ENCODE results near the gene SPP1.
"Not testable (repeated sequence)": the region's sequence is repeated elsewhere in the genome, so short reads cannot be mapped to it uniquely, and the experiment has no call there.

Gene SPP1

GRCh38 chr4:88025868-88026661 is 50.6 kb downstream of the SPP1 start:
- H2BK12ac ChIP-seq (ENCODE audit: low read length in 2 of 2): peak overlapping the region in 1 of 2 experiments; percentile 28
- H3K18ac ChIP-seq (ENCODE audit: low read depth in 1 of 2, low read length in 2 of 2); H3K14ac ChIP-seq (ENCODE audit: low read length in 2 of 2); H3K23ac ChIP-seq (ENCODE audit: low read length in 2 of 2); H3K4me2 ChIP-seq (ENCODE audit: low read length, poor library complexity, severe bottlenecking); H4K91ac ChIP-seq (ENCODE audit: low read length); H3K4ac ChIP-seq (ENCODE audit: low read depth in 1 of 2, low read length in 2 of 2); H2AK5ac ChIP-seq (ENCODE audit: low read length, severe bottlenecking); H3K27me3 ChIP-seq (ENCODE audit: control insufficient read depth in 1 of 2, insufficient read depth in 1 of 2, low read length in 2 of 2); H2BK15ac ChIP-seq (ENCODE audit: low read depth, poor library complexity, severe bottlenecking); H2BK120ac ChIP-seq (ENCODE audit: low read depth, low read length); H3K9ac ChIP-seq (ENCODE audit: low read length); DNase-seq; H4K8ac ChIP-seq (ENCODE audit: low read length); H2BK5ac ChIP-seq (ENCODE audit: low read depth, low read length, poor library complexity, severe bottlenecking); H3K4me1 ChIP-seq (ENCODE audit: control insufficient read depth, insufficient read depth, low read depth, low read length); H3K27ac ChIP-seq (ENCODE audit: low read length, poor library complexity, severe bottlenecking); H2AFZ ChIP-seq (ENCODE audit: low read depth, low read length): not testable (repeated sequence)
- peaks cover 19% of the 10 kb centered on the region for H3K9me3 ChIP-seq (ENCODE audit: control insufficient read depth, low read length)
- WGBS: 97% methylated on average over 6 of the region's 6 CpGs
- H3K36me3 ChIP-seq (ENCODE audit: control insufficient read depth in 1 of 2, insufficient read depth in 2 of 2, low read depth in 1 of 2, low read length in 2 of 2): peaks cover 20 to 52% of the 10 kb centered on the region in 2 experiments
- peak overlapping the region in 1 of 2 experiments; percentile 8 for H3K4me3 ChIP-seq (ENCODE audit: insufficient read depth in 1 of 2, low read depth in 1 of 2, low read length in 2 of 2)
- peaks cover 32% of the 10 kb centered on the region for H3K79me1 ChIP-seq (replicated peaks; ENCODE audit: low read length, poor library complexity, severe bottlenecking)

DNA sequence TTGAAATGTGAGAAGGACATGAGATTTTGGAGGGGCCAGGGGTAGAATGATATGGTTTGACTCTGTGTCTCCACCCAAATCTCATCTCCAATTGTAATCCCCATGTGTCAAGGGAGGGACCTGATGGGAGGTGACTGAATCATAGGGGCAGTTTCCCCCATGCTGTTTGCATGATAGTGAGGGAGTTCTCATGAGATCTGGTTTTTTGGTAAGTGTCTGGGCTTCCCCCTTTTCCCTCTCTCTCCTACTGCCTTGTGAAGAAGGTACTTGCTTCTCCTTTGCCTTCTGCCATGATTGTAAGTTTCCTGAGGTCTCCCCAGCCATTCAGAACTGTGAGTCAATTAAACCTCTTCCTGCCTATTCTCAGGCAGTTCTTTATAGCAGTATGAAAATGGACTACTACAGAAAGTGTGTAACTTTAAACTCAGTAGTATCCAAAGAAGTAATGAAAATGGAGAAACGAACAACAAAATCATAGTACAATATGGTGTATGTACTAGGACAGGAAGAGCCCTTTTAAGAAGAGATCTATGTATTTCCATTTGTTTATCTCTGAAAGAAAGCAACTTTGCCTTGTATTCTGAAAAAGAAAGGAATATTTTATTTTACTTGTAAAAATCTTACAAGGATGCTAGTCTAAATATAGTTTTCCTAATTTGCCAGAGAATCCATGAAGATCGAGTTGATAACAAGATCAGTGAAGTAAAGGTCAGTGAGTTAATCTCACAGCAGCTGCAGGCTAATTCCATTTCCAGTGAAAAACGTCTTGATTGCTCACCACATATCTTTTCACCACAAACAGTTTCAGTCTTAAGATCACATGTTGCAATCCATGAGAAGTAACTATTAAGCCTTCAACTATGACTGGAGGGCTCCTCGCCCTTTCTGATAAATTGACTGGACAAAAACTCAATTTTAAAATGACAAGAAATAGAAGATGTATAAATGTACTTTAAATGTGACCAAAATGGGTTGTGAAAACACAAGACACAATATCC is 52.4 kb downstream of the SPP1 start:
- Histone ChIP-seq H3K4me2 (ENCODE audit: low read length, poor library complexity, severe bottlenecking) (no peak overlapping the region), H3K18ac (ENCODE audit: low read depth in 1 of 2, low read length in 2 of 2) (peak overlapping the region in 1 of 2 experiments; percentile 28), H2BK5ac (ENCODE audit: low read depth, low read length, poor library complexity, severe bottlenecking) (no peak overlapping the region), H4K91ac (ENCODE audit: low read length) (no peak overlapping the region), H3K27me3 (ENCODE audit: control insufficient read depth in 1 of 2, insufficient read depth in 1 of 2, low read length in 2 of 2) (no peaks in the 10 kb centered on the region), H3K27ac (ENCODE audit: low read length, poor library complexity, severe bottlenecking) (peak overlapping the region; percentile 53), H2AK5ac (ENCODE audit: low read length, severe bottlenecking) (no peak overlapping the region), H3K14ac (ENCODE audit: low read length in 2 of 2) (no peak overlapping the region), H2BK15ac (ENCODE audit: low read depth, poor library complexity, severe bottlenecking) (no peak overlapping the region), H3K4me3 (ENCODE audit: insufficient read depth in 1 of 2, low read depth in 1 of 2, low read length in 2 of 2) (peak overlapping the region in 1 of 2 experiments; percentile 33), H2BK120ac (ENCODE audit: low read depth, low read length) (no peak overlapping the region), H2BK12ac (ENCODE audit: low read length in 2 of 2) (no peak overlapping the region), H3K36me3 (ENCODE audit: control insufficient read depth in 1 of 2, insufficient read depth in 2 of 2, low read depth in 1 of 2, low read length in 2 of 2) (peaks cover 21 to 50% of the 10 kb centered on the region in 2 experiments), H3K4ac (ENCODE audit: low read depth in 1 of 2, low read length in 2 of 2) (no peak overlapping the region), H4K8ac (ENCODE audit: low read length) (no peak overlapping the region), H3K4me1 (ENCODE audit: control insufficient read depth, insufficient read depth, low read depth, low read length) (peaks cover 1% of the 10 kb centered on the region), H3K23ac (ENCODE audit: low read length in 2 of 2) (no peak overlapping the region), H2AFZ (ENCODE audit: low read depth, low read length) (no peak overlapping the region), H3K79me1 (replicated peaks; ENCODE audit: low read length, poor library complexity, severe bottlenecking) (peaks cover 33% of the 10 kb centered on the region), H3K9me3 (ENCODE audit: control insufficient read depth, low read length) (peaks cover 19% of the 10 kb centered on the region), H3K9ac (ENCODE audit: low read length) (peak overlapping the region; percentile 68)
- peak; percentile 94 for DNase-seq
- 14% methylated on average over 2 of the region's 4 CpGs for WGBS

DNA sequence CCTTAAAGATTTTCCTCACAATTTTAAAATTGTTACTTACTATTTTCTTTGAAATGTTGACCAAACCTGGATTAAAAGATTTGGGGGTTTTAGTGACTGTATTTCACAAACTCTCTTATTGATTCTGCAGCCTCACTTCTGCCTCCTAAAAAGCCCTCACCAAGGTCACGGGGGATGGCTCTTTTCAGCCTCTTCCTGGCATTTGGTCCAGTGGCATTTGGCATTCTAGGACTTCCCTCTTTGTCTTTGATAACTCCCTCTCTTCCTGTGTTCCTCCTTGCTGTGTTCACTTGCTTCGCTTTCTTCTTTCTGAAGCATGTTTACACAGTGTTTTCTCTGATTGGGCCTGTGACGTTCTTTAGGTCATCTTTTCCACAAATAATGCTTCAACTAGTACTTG is 53.4 kb downstream of the SPP1 start:
- Histone ChIP-seq H3K18ac (ENCODE audit: low read depth in 1 of 2, low read length in 2 of 2) (peak overlapping the region; percentile 58 to 78), H3K27ac (ENCODE audit: low read length, poor library complexity, severe bottlenecking) (no peak overlapping the region), H3K4me1 (ENCODE audit: control insufficient read depth, insufficient read depth, low read depth, low read length) (no peaks in the 10 kb centered on the region), H4K8ac (ENCODE audit: low read length) (no peak overlapping the region), H3K14ac (ENCODE audit: low read length in 2 of 2) (no peak overlapping the region), H3K4me2 (ENCODE audit: low read length, poor library complexity, severe bottlenecking) (no peak overlapping the region), H3K9ac (ENCODE audit: low read length) (no peak overlapping the region), H2BK15ac (ENCODE audit: low read depth, poor library complexity, severe bottlenecking) (no peak overlapping the region), H3K23ac (ENCODE audit: low read length in 2 of 2) (no peak overlapping the region), H2BK5ac (ENCODE audit: low read depth, low read length, poor library complexity, severe bottlenecking) (no peak overlapping the region), H4K91ac (ENCODE audit: low read length) (peak overlapping the region; percentile 70), H2BK12ac (ENCODE audit: low read length in 2 of 2) (peak overlapping the region; percentile 83 to 94), H3K4ac (ENCODE audit: low read depth in 1 of 2, low read length in 2 of 2) (peak overlapping the region; percentile 20 to 73), H2AK5ac (ENCODE audit: low read length, severe bottlenecking) (peak overlapping the region; percentile 79), H2AFZ (ENCODE audit: low read depth, low read length) (no peak overlapping the region), H3K27me3 (ENCODE audit: control insufficient read depth in 1 of 2, insufficient read depth in 1 of 2, low read length in 2 of 2) (no peaks in the 10 kb centered on the region), H3K36me3 (ENCODE audit: control insufficient read depth in 1 of 2, insufficient read depth in 2 of 2, low read depth in 1 of 2, low read length in 2 of 2) (peaks cover 24 to 44% of the 10 kb centered on the region in 2 experiments), H3K9me3 (ENCODE audit: control insufficient read depth, low read length) (peaks cover 19% of the 10 kb centered on the region), H2BK120ac (ENCODE audit: low read depth, low read length) (peak overlapping the region; percentile 55), H3K79me1 (replicated peaks; ENCODE audit: low read length, poor library complexity, severe bottlenecking) (peaks cover 36% of the 10 kb centered on the region), H3K4me3 (ENCODE audit: insufficient read depth in 1 of 2, low read depth in 1 of 2, low read length in 2 of 2) (no peak overlapping the region)
- no peak for DNase-seq
- 94% methylated on average over 3 of the region's 3 CpGs for WGBS

- no peak overlapping the region for H4K91ac ChIP-seq (ENCODE audit: low read length)
- H3K14ac ChIP-seq (ENCODE audit: low read length in 2 of 2): peak overlapping the region in 1 of 2 experiments; percentile 28
- WGBS: 91% methylated on average over 2 of the region's 3 CpGs
- no peaks in the 10 kb centered on the region for H3K4me1 ChIP-seq (ENCODE audit: control insufficient read depth, insufficient read depth, low read depth, low read length)
- no peak overlapping the region for H4K8ac ChIP-seq (ENCODE audit: low read length)
- H3K4me2 ChIP-seq (ENCODE audit: low read length, poor library complexity, severe bottlenecking): no peak overlapping the region
- H3K36me3 ChIP-seq (ENCODE audit: control insufficient read depth in 1 of 2, insufficient read depth in 2 of 2, low read depth in 1 of 2, low read length in 2 of 2): peaks cover 24 to 46% of the 10 kb centered on the region in 2 experiments
- no peak for DNase-seq
- peak overlapping the region; percentile 58 to 78 for H3K18ac ChIP-seq (ENCODE audit: low read depth in 1 of 2, low read length in 2 of 2)
- H2BK12ac ChIP-seq (ENCODE audit: low read length in 2 of 2): no peak overlapping the region
- no peak overlapping the region for H2BK5ac ChIP-seq (ENCODE audit: low read depth, low read length, poor library complexity, severe bottlenecking)
- H2AK5ac ChIP-seq (ENCODE audit: low read length, severe bottlenecking): peak overlapping the region; percentile 79
- peaks cover 19% of the 10 kb centered on the region for H3K9me3 ChIP-seq (ENCODE audit: control insufficient read depth, low read length)
- no peak overlapping the region for H3K27ac ChIP-seq (ENCODE audit: low read length, poor library complexity, severe bottlenecking)
- H3K4me3 ChIP-seq (ENCODE audit: insufficient read depth in 1 of 2, low read depth in 1 of 2, low read length in 2 of 2): no peak overlapping the region
- peak overlapping the region; percentile 55 for H2BK120ac ChIP-seq (ENCODE audit: low read depth, low read length)
- no peak overlapping the region for H3K23ac ChIP-seq (ENCODE audit: low read length in 2 of 2)
- peak overlapping the region; percentile 20 to 24 for H3K4ac ChIP-seq (ENCODE audit: low read depth in 1 of 2, low read length in 2 of 2)
- H3K27me3 ChIP-seq (ENCODE audit: control insufficient read depth in 1 of 2, insufficient read depth in 1 of 2, low read length in 2 of 2): no peaks in the 10 kb centered on the region
- no peak overlapping the region for H2BK15ac ChIP-seq (ENCODE audit: low read depth, poor library complexity, severe bottlenecking)
- peak overlapping the region; percentile 17 for H3K9ac ChIP-seq (ENCODE audit: low read length)
- peaks cover 39% of the 10 kb centered on the region for H3K79me1 ChIP-seq (replicated peaks; ENCODE audit: low read length, poor library complexity, severe bottlenecking)
- no peak overlapping the region for H2AFZ ChIP-seq (ENCODE audit: low read depth, low read length)
Observed at GRCh38 chr4:88029556-88029955, 54.0 kb downstream of the SPP1 start.

Measured in mesenchymal stem cell (in vitro differentiated cells and primary cell).